GM21786 (cell line): ENCODE measurements around the gene NR2F2.

ENCODE experiments used
- ATAC-seq: cut with Tn5 transposase; IDR thresholded peaks from one replicate; pipeline ENCODE4 v1.9.1; 2021; ENCODE audit not compliant: unreplicated experiment

The NR2F2 gene

GRCh38 chr15:96341513-96342405, 11.3 kb downstream of the NR2F2 start:
- ATAC-seq, result no peak

- no peak for ATAC-seq
Observed at GRCh38 chr15:96342406-96343112, 12.1 kb downstream of the NR2F2 start.

- ATAC-seq, result no peak
Observed at GRCh38 chr15:96343113-96344059, 12.9 kb downstream of the NR2F2 start.

GRCh38 chr15:96344060-96344705, 13.7 kb downstream of the NR2F2 start:
- ATAC-seq, result no peak

GRCh38 chr15:96344706-96345559, 14.4 kb downstream of the NR2F2 start:
- no peak for ATAC-seq

- no peak for ATAC-seq
Observed at GRCh38 chr15:96345560-96346399, 15.3 kb downstream of the NR2F2 start.

- ATAC-seq, result no peak
Observed at GRCh38 chr15:96346409-96346970, 16.0 kb downstream of the NR2F2 start.

GRCh38 chr15:96347181-96348111, 16.9 kb downstream of the NR2F2 start:
- ATAC-seq, result no peak

- no peak for ATAC-seq
Observed at GRCh38 chr15:96348112-96349027, 17.9 kb downstream of the NR2F2 start.

- ATAC-seq, result no peak
Observed at GRCh38 chr15:96349034-96349856, 18.7 kb downstream of the NR2F2 start.

GRCh38 chr15:96349857-96350720, 19.6 kb downstream of the NR2F2 start:
- ATAC-seq, result no peak

- no peak for ATAC-seq
Observed at GRCh38 chr15:96350934-96351724, 20.6 kb downstream of the NR2F2 start.

- no peak for ATAC-seq
Observed at GRCh38 chr15:96351761-96352603, 21.5 kb downstream of the NR2F2 start.
